ENCODE data around the gene GPC3. TPM values are rescaled to one million over a fixed set of nuclear protein-coding genes. Genes with fewer than 3 reads are reported as not detected.

GPC3 gene
- polyA plus RNA-seq, 3 donors = not detected

GRCh38 chrX:133958997-133959688, 26.3 kb downstream of the GPC3 start:
- H3K27ac ChIP-seq (ENCODE audit: low read depth in 1 of 2, low read length in 2 of 2) = no peak overlapping the region
- DNase-seq = no peak
- H3K4me3 Mint-ChIP-seq = no peak overlapping the region
- no peaks in the 10 kb centered on the region for H3K36me3 ChIP-seq (replicated peaks in 1 of 2; ENCODE audit: control insufficient read depth in 1 of 2, insufficient read depth in 2 of 2, low read length in 2 of 2)
- no peak overlapping the region for H3K9ac ChIP-seq (ENCODE audit: insufficient read depth, low read length, poor library complexity, severe bottlenecking)
- no peaks in the 10 kb centered on the region for H3K9me3 ChIP-seq (replicated peaks in 1 of 2; ENCODE audit: control insufficient read depth in 1 of 2, insufficient read depth in 1 of 2, low read length in 2 of 2)
- 83% methylated on average over 1 of the region's 2 CpGs for WGBS (ENCODE audit: insufficient coverage)
- no peak overlapping the region for H2AFZ ChIP-seq (ENCODE audit: insufficient read depth, low read depth, low read length, poor library complexity, severe bottlenecking)
- H3K27me3 Mint-ChIP-seq (ENCODE audit: low read depth in 3 of 3) = peaks cover 0 to 13% (median 0%) of the 10 kb centered on the region in 3 donors
- H3K27me3 ChIP-seq (ENCODE audit: control insufficient read depth in 2 of 2, insufficient read depth in 2 of 2, low read length in 2 of 2) = no peaks in the 10 kb centered on the region
- H3K27ac Mint-ChIP-seq = no peak overlapping the region
- peaks cover 0 to 8% (median 1%) of the 10 kb centered on the region in 7 donors for H3K9me3 Mint-ChIP-seq
- intact Hi-C loops (cut with micrococcal nuclease) = no loop called here
- TF ChIP-seq CTCF (IDR thresholded peaks at IDR 0.05) = no peak
- no peaks in the 10 kb centered on the region for H3K79me2 ChIP-seq (ENCODE audit: insufficient read depth, low read length)
- H4K20me1 ChIP-seq (ENCODE audit: insufficient read depth, low read length) = no peaks in the 10 kb centered on the region
- H3K4me1 ChIP-seq (ENCODE audit: control insufficient read depth in 1 of 2, insufficient read depth in 2 of 2, low read length in 2 of 2) = no peaks in the 10 kb centered on the region
- no peak overlapping the region for H3K4me3 ChIP-seq (replicated peaks in 1 of 3; ENCODE audit: low read depth in 2 of 3, low read length in 3 of 3)
- no peaks in the 10 kb centered on the region for H3K36me3 Mint-ChIP-seq
- H3K4me1 Mint-ChIP-seq = no peaks in the 10 kb centered on the region
- H3K4me2 ChIP-seq (replicated peaks; ENCODE audit: extremely low read depth, low read length, poor library complexity, severe bottlenecking) = no peak overlapping the region

DNA sequence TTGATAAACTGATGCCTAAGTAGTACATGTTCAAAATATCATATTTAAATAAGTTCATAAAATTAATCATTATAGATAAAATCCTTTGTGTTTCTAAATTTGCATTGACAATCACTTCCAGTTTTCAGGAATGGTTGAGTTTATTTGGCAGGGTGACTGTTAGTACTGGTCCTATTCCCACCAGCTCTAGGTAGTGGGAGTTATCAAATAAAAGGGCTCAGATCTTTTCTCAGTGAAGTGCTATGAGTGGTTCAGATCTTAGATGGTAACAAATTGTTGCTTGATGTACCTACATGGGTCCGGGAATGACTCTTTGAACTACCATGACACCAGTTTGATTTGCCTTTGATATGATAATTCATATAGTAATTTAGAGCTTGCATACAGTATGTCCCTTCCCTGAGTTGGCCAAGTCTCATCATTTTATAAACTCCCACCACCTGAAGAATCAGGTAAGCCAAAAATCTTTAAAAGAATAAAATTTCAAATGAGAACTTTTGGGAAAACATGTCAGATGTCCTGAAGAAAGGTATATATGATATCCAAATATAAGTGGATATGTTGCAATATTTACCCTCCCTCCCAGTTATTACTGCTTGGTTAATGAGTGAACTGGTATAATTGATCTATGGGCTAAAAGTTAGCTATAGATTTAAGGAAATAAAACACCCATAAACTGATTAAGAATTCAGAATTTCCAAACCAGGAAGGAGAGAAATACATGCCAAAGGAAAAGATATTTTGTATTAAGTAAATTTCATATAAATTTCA, 28.6 kb downstream of the GPC3 start:
- Mint-ChIP-seq H3K4me3 (no peak overlapping the region), H3K27me3 (ENCODE audit: low read depth in 3 of 3) (peaks cover 0 to 12% (median 0%) of the 10 kb centered on the region in 3 donors), H3K9me3 (peaks cover 0 to 7% (median 1%) of the 10 kb centered on the region in 7 donors), H3K4me1 (no peaks in the 10 kb centered on the region), H3K27ac (no peak overlapping the region), H3K36me3 (no peaks in the 10 kb centered on the region)
- Histone ChIP-seq H3K9me3 (replicated peaks in 1 of 2; ENCODE audit: control insufficient read depth in 1 of 2, insufficient read depth in 1 of 2, low read length in 2 of 2) (no peaks in the 10 kb centered on the region), H3K4me2 (replicated peaks; ENCODE audit: extremely low read depth, low read length, poor library complexity, severe bottlenecking) (no peak overlapping the region), H2AFZ (ENCODE audit: insufficient read depth, low read depth, low read length, poor library complexity, severe bottlenecking) (no peak overlapping the region), H3K27ac (ENCODE audit: low read depth in 1 of 2, low read length in 2 of 2) (no peak overlapping the region), H3K27me3 (ENCODE audit: control insufficient read depth in 2 of 2, insufficient read depth in 2 of 2, low read length in 2 of 2) (peaks cover 0 to under 1% of the 10 kb centered on the region in 2 donors), H4K20me1 (ENCODE audit: insufficient read depth, low read length) (no peaks in the 10 kb centered on the region), H3K79me2 (ENCODE audit: insufficient read depth, low read length) (no peaks in the 10 kb centered on the region), H3K4me3 (replicated peaks in 1 of 3; ENCODE audit: low read depth in 2 of 3, low read length in 3 of 3) (no peak overlapping the region), H3K9ac (ENCODE audit: insufficient read depth, low read length, poor library complexity, severe bottlenecking) (no peak overlapping the region), H3K4me1 (ENCODE audit: control insufficient read depth in 1 of 2, insufficient read depth in 2 of 2, low read length in 2 of 2) (no peaks in the 10 kb centered on the region), H3K36me3 (replicated peaks in 1 of 2; ENCODE audit: control insufficient read depth in 1 of 2, insufficient read depth in 2 of 2, low read length in 2 of 2) (no peaks in the 10 kb centered on the region)
- no peak for TF ChIP-seq CTCF (IDR thresholded peaks at IDR 0.05)
- intact Hi-C loops (cut with micrococcal nuclease) = no loop called here
- no CpG with 5 or more reads among the region's 1 CpG for WGBS (ENCODE audit: insufficient coverage)
- DNase-seq = no peak
